Measurements from ENCODE around the gene MME.

DNA sequence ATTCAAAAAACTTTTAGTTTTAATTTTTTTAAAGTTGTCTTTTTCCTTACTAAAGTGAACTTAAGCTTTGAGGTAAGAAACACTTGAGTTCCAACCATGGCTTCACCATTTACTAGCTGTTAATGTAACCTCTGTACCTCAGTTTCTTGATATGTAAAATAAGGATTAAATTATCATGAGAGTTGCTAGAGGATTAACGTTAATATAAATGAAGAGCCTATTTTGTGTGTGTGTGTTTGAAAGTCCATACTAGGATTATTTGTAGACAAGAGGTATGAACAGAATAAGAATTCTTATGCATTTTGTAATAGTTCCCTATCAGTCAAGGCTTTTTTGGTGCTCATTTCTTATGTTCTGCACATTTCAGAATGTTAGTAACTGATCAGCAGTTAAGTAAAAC lies 93.7 kb downstream of the MME start:
- TF ChIP-seq, protein P1, sequence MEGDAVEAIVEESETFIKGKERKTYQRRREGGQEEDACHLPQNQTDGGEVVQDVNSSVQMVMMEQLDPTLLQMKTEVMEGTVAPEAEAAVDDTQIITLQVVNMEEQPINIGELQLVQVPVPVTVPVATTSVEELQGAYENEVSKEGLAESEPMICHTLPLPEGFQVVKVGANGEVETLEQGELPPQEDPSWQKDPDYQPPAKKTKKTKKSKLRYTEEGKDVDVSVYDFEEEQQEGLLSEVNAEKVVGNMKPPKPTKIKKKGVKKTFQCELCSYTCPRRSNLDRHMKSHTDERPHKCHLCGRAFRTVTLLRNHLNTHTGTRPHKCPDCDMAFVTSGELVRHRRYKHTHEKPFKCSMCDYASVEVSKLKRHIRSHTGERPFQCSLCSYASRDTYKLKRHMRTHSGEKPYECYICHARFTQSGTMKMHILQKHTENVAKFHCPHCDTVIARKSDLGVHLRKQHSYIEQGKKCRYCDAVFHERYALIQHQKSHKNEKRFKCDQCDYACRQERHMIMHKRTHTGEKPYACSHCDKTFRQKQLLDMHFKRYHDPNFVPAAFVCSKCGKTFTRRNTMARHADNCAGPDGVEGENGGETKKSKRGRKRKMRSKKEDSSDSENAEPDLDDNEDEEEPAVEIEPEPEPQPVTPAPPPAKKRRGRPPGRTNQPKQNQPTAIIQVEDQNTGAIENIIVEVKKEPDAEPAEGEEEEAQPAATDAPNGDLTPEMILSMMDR (IDR thresholded peaks at IDR 0.05): no peak
- TF ChIP-seq ZFX (IDR thresholded peaks at IDR 0.05; ENCODE audit: borderline replicate concordance): no peak

Data from 22Rv1 (cell line).